ENCODE measurements around the gene DLGAP5. TPM values are rescaled to one million over a fixed set of nuclear protein-coding genes. Genes with fewer than 3 reads are reported as not detected.

Gene DLGAP5
- polyA plus RNA-seq, 1 donor from 2014 or later: 2.0 TPM

- Histone ChIP-seq H3F3A (ENCODE audit: insufficient read depth, low read length, poor library complexity, severe bottlenecking) (no peaks in the 10 kb centered on the region), H4K20me1 (ENCODE audit: insufficient read depth) (no peaks in the 10 kb centered on the region), H3K79me2 (replicated peaks; ENCODE audit: insufficient read depth, low read length) (no peaks in the 10 kb centered on the region), H3K9me2 (ENCODE audit: insufficient read depth, low read length) (no peaks in the 10 kb centered on the region), H2AFZ (ENCODE audit: low read depth, low read length) (no peak overlapping the region), H3K9me3 (ENCODE audit: low read length) (no peaks in the 10 kb centered on the region), H3K4me3 (ENCODE audit: low read length) (no peak overlapping the region), H3K9ac (ENCODE audit: low read length) (no peak overlapping the region), H3K4me2 (ENCODE audit: low read length) (no peak overlapping the region), H3K27me3 (ENCODE audit: insufficient read depth, low read depth, low read length) (peaks cover 21% of the 10 kb centered on the region), H3K36me3 (ENCODE audit: insufficient read depth, low read length) (no peaks in the 10 kb centered on the region), H3K27ac (ENCODE audit: low read length) (no peak overlapping the region)
- TF ChIP-seq POLR2AphosphoS5 (IDR thresholded peaks at IDR 0.05) (no peak), EZH2 (IDR thresholded peaks at IDR 0.05; ENCODE audit: borderline replicate concordance, insufficient read depth, low read length, poor library complexity, severe bottlenecking) (no peak), MXI1 (conservative IDR thresholded peaks at IDR 0.05; ENCODE audit: poor library complexity, severe bottlenecking) (no peak), EP300 (conservative IDR thresholded peaks at IDR 0.05; ENCODE audit: poor library complexity, severe bottlenecking) (no peak), SMC3 (conservative IDR thresholded peaks at IDR 0.05; ENCODE audit: poor library complexity) (no peak), REST (IDR thresholded peaks at IDR 0.05; ENCODE audit: borderline replicate concordance) (no peak), CTCF (IDR thresholded peaks at IDR 0.05; ENCODE audit: poor library complexity, severe bottlenecking) (no peak), TAF1 (IDR thresholded peaks at IDR 0.05; ENCODE audit: low read depth) (no peak)
Observed at GRCh38 chr14:55123852-55124639, 67.3 kb downstream of the DLGAP5 start.

- no peak overlapping the region for H3K4me2 ChIP-seq (ENCODE audit: low read length)
- TF ChIP-seq RAD21 (conservative IDR thresholded peaks at IDR 0.05) (no peak), SMC3 (conservative IDR thresholded peaks at IDR 0.05; ENCODE audit: poor library complexity) (no peak), POLR2AphosphoS5 (IDR thresholded peaks at IDR 0.05) (no peak), EZH2 (IDR thresholded peaks at IDR 0.05; ENCODE audit: borderline replicate concordance, insufficient read depth, low read length, poor library complexity, severe bottlenecking) (no peak), CTCF (IDR thresholded peaks at IDR 0.05; ENCODE audit: poor library complexity, severe bottlenecking) (no peak), TAF1 (IDR thresholded peaks at IDR 0.05; ENCODE audit: low read depth) (no peak), MXI1 (conservative IDR thresholded peaks at IDR 0.05; ENCODE audit: poor library complexity, severe bottlenecking) (no peak), REST (IDR thresholded peaks at IDR 0.05; ENCODE audit: borderline replicate concordance) (no peak), EP300 (conservative IDR thresholded peaks at IDR 0.05; ENCODE audit: poor library complexity, severe bottlenecking) (no peak)
- no peaks in the 10 kb centered on the region for H3K9me3 ChIP-seq (ENCODE audit: low read length)
- no peaks in the 10 kb centered on the region for H3K79me2 ChIP-seq (replicated peaks; ENCODE audit: insufficient read depth, low read length)
- no peak overlapping the region for H3K9ac ChIP-seq (ENCODE audit: low read length)
- H3K36me3 ChIP-seq (ENCODE audit: insufficient read depth, low read length): no peaks in the 10 kb centered on the region
- no peak overlapping the region for H3K4me3 ChIP-seq (ENCODE audit: low read length)
- no peak overlapping the region for H2AFZ ChIP-seq (ENCODE audit: low read depth, low read length)
- no peaks in the 10 kb centered on the region for H3K9me2 ChIP-seq (ENCODE audit: insufficient read depth, low read length)
- H3K27ac ChIP-seq (ENCODE audit: low read length): no peak overlapping the region
- no peaks in the 10 kb centered on the region for H3F3A ChIP-seq (ENCODE audit: insufficient read depth, low read length, poor library complexity, severe bottlenecking)
- H3K27me3 ChIP-seq (ENCODE audit: insufficient read depth, low read depth, low read length): peaks cover 11% of the 10 kb centered on the region
- no peaks in the 10 kb centered on the region for H4K20me1 ChIP-seq (ENCODE audit: insufficient read depth)
Observed at GRCh38 chr14:55123101-55123500, 68.3 kb downstream of the DLGAP5 start.
